ENCODE data around the gene DACT1. TPM values are rescaled to one million over a fixed set of nuclear protein-coding genes. Genes with fewer than 3 reads are reported as not detected.

Gene DACT1
- total RNA-seq, 1 donor from 2014 or later: 133 TPM

Other genes starting within 250 kb of the DACT1 start
- gene TOMM20L, start 242.0 kb upstream of the DACT1 start, total RNA-seq: not detected
- gene TIMM9, start 210.4 kb upstream of the DACT1 start, total RNA-seq: 19.2 TPM
- 21.4 TPM for gene KIAA0586, start 210.2 kb upstream of the DACT1 start, total RNA-seq